GM19240 (cell line): ENCODE results near the gene RPP21.
"Not testable (repeated sequence)": the region's sequence is repeated elsewhere in the genome, so short reads cannot be mapped to it uniquely, and the experiment has no call there.

Source experiments
- DNase-seq: peaks from one replicate; pipeline ENCODE4 v3.0.0; 2011; ENCODE audit warnings: low spot score; ENCODE audit not compliant: insufficient read length

The RPP21 gene

GRCh38 chr6:30329331-30329730 is 15.6 kb upstream of the RPP21 start:
- DNase-seq, result no peak

GRCh38 chr6:30331981-30332380 is 13.0 kb upstream of the RPP21 start:
- no peak for DNase-seq

- DNase-seq, result no peak
Observed at GRCh38 chr6:30334075-30334783, 10.7 kb upstream of the RPP21 start.

GRCh38 chr6:30340589-30341054 is 4.3 kb upstream of the RPP21 start:
- DNase-seq, result no peak

GRCh38 chr6:30341218-30341617 is 3.7 kb upstream of the RPP21 start:
- DNase-seq, result no peak

- no peak for DNase-seq
Observed at GRCh38 chr6:30341728-30342127, 3.2 kb upstream of the RPP21 start.

- no peak for DNase-seq
Observed at GRCh38 chr6:30344191-30344867, 627 bp upstream of the RPP21 start.

- no peak for DNase-seq
Observed at GRCh38 chr6:30345852-30346251, 896 bp downstream of the RPP21 start.

GRCh38 chr6:30348957-30349356 is 4.0 kb downstream of the RPP21 start:
- DNase-seq, result no peak

- no peak for DNase-seq
Observed at GRCh38 chr6:30349421-30350177, 4.6 kb downstream of the RPP21 start.

- DNase-seq, result no peak
Observed at GRCh38 chr6:30350524-30350923, 5.6 kb downstream of the RPP21 start.

GRCh38 chr6:30352550-30352949 is 7.6 kb downstream of the RPP21 start:
- no peak for DNase-seq

- DNase-seq, result no peak
Observed at GRCh38 chr6:30355281-30355680, 10.3 kb downstream of the RPP21 start.

- no peak for DNase-seq
Observed at GRCh38 chr6:30356536-30356935, 11.6 kb downstream of the RPP21 start.

GRCh38 chr6:30357678-30358540 is 13.0 kb downstream of the RPP21 start:
- DNase-seq, result no peak

GRCh38 chr6:30359276-30359675 is 14.3 kb downstream of the RPP21 start:
- DNase-seq, result no peak

GRCh38 chr6:30360139-30360538 is 15.2 kb downstream of the RPP21 start:
- DNase-seq, result no peak

GRCh38 chr6:30361661-30362060 is 16.7 kb downstream of the RPP21 start:
- no peak for DNase-seq

- no peak for DNase-seq
Observed at GRCh38 chr6:30363459-30363858, 18.5 kb downstream of the RPP21 start.

GRCh38 chr6:30364591-30364990 is 19.6 kb downstream of the RPP21 start:
- DNase-seq, result no peak

GRCh38 chr6:30369280-30369679 is 24.3 kb downstream of the RPP21 start:
- not testable (repeated sequence) for DNase-seq
